HFFc6 (cell line): ENCODE data around the gene FKBP7. TPM values are rescaled to one million over a fixed set of nuclear protein-coding genes. Genes with fewer than 3 reads are reported as not detected.

ENCODE experiments used
- DNase-seq: peaks from one replicate; pipeline ENCODE4 v3.0.0-alpha.2; 2018
- H3K27ac Mint-ChIP-seq: 2 replicates; pipeline ENCODE4 v1.8.0; 2020; ENCODE audit warnings: mild to moderate bottlenecking, mixed read lengths
- H3K27me3 Mint-ChIP-seq: 2 replicates; pipeline ENCODE4 v1.8.0; 2021; ENCODE audit warnings: mild to moderate bottlenecking, moderate library complexity, mixed read lengths; ENCODE audit not compliant: insufficient read depth
- H3K36me3 Mint-ChIP-seq: 2 replicates; pipeline ENCODE4 v1.8.0; 2021; ENCODE audit warnings: low read depth, mixed read lengths
- H3K4me1 Mint-ChIP-seq: 2 replicates; pipeline ENCODE4 v1.8.0; 2020; ENCODE audit warnings: low read depth, mixed read lengths
- H3K4me3 Mint-ChIP-seq: 2 replicates; pipeline ENCODE4 v1.8.0; 2020; ENCODE audit warnings: mild to moderate bottlenecking, moderate library complexity, mixed read lengths
- H3K9me3 Mint-ChIP-seq: 2 replicates; pipeline ENCODE4 v1.8.0; 2020; ENCODE audit warnings: mild to moderate bottlenecking, mixed read lengths
- total RNA-seq, 6 experiments: library from RNA; stranded (reverse); fragmentation: NEBNext Ultra II Directional; extraction: Animal tissue kit (Norgen Biotek cat#: 25700); gene quantifications; 2 replicates in 1 of 6; 3 replicates in 5 of 6; pipeline ENCODE4 v1.2.3, GENCODE V29; 2021
- TF ChIP-seq, protein P1 (sequence below): fragments of 200-600 bp; sonication (generic); IDR thresholded peaks from 2 replicates; pipeline ENCODE4 v1.5.0; 2021; ENCODE audit warnings: antibody characterized with exemption, mild to moderate bottlenecking

Gene FKBP7
- total RNA-seq, 6 experiments from 2014 or later = 36.3 to 51.9 (median 43.7) TPM

DNA sequence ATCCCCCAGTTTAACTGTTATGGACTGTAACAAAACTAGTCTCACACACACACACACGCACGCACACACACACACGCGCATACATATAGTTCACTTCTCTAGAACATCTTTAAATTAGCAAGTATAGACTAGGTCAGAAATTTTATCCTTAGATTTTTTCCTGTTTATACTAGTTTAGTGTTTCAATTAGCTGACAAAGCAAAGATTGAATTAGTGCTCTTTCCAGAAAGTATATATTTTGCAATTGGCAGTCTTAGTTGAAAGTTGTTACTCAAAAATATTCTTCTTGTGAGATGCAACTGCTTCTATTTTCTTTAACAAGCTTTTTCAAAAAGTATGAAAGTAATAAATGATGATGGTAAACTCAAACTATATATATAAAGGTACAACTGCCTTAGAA lies 24.4 kb upstream of the FKBP7 start:
- Mint-ChIP-seq H3K4me1 (peaks cover 5% of the 10 kb centered on the region; the same call in 1 of the 2 replicates), H3K4me3 (no peak overlapping the region), H3K36me3 (peaks cover 12% of the 10 kb centered on the region), H3K27me3 (peaks cover 2% of the 10 kb centered on the region; the same call in 1 of the 2 replicates), H3K9me3 (no peaks in the 10 kb centered on the region), H3K27ac (no peak overlapping the region)
- TF ChIP-seq, protein P1, sequence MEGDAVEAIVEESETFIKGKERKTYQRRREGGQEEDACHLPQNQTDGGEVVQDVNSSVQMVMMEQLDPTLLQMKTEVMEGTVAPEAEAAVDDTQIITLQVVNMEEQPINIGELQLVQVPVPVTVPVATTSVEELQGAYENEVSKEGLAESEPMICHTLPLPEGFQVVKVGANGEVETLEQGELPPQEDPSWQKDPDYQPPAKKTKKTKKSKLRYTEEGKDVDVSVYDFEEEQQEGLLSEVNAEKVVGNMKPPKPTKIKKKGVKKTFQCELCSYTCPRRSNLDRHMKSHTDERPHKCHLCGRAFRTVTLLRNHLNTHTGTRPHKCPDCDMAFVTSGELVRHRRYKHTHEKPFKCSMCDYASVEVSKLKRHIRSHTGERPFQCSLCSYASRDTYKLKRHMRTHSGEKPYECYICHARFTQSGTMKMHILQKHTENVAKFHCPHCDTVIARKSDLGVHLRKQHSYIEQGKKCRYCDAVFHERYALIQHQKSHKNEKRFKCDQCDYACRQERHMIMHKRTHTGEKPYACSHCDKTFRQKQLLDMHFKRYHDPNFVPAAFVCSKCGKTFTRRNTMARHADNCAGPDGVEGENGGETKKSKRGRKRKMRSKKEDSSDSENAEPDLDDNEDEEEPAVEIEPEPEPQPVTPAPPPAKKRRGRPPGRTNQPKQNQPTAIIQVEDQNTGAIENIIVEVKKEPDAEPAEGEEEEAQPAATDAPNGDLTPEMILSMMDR = no peak
- no peak for DNase-seq

DNA sequence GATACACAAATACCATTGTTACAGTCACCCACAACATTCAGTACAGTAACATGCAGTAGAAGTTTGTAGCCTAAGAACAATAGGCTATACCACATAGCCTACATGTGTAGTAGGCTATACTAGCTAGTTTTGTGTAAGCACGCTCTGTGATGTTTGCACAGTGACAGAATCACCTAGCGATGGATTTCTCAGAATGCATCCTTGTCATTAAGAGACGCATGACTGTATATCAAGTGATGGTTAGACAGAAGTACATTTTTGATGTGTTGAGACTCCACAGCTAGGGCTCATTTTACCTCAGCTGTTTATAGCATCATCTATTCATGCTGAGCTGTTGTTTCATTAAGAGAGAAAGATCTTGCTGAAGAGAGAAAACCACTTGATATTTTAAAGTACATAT lies 21.2 kb upstream of the FKBP7 start:
- no peaks in the 10 kb centered on the region for H3K9me3 Mint-ChIP-seq
- TF ChIP-seq, protein P1 = no peak
- H3K36me3 Mint-ChIP-seq = peaks cover 29% of the 10 kb centered on the region
- no peak overlapping the region for H3K27ac Mint-ChIP-seq
- H3K27me3 Mint-ChIP-seq = peaks cover 2% of the 10 kb centered on the region; the same call in 1 of the 2 replicates
- H3K4me1 Mint-ChIP-seq = peaks cover 5% of the 10 kb centered on the region; the same call in 1 of the 2 replicates
- H3K4me3 Mint-ChIP-seq = no peak overlapping the region
- DNase-seq = no peak

GRCh38 chr2:178498137-178498536 lies 19.7 kb upstream of the FKBP7 start:
- no peak overlapping the region for H3K4me3 Mint-ChIP-seq
- H3K27me3 Mint-ChIP-seq = peaks cover 2% of the 10 kb centered on the region; the same call in 1 of the 2 replicates
- TF ChIP-seq, protein P1 = no peak
- no peak for DNase-seq
- H3K27ac Mint-ChIP-seq = no peak overlapping the region
- H3K9me3 Mint-ChIP-seq = no peaks in the 10 kb centered on the region
- H3K4me1 Mint-ChIP-seq = peaks cover 5% of the 10 kb centered on the region; the same call in 1 of the 2 replicates
- peaks cover 38% of the 10 kb centered on the region for H3K36me3 Mint-ChIP-seq

- H3K9me3 Mint-ChIP-seq = no peaks in the 10 kb centered on the region
These were observed 17.6 kb upstream of the FKBP7 start for GRCh38 chr2:178496049-178496448.

DNA sequence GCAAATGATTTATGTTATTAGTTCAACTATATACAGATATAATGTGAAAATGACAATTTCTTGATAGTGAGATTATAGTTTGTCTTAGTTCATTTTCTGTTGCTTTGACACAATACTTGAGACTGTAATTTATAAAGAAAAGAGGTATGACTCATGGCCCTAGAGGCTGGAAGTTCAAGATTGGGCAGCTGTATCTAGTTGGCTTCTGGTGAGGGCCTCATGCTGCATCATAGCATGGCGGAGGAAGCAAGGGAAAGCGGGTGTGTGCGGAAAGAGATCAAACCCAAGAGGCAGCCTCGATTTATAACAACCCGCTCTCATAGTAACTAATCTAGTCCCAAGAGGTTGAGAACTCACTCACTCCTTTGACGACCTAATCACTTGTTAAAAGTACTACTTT lies 13.2 kb upstream of the FKBP7 start:
- Mint-ChIP-seq H3K4me1 (peaks cover 21% of the 10 kb centered on the region), H3K36me3 (peaks cover 55% of the 10 kb centered on the region), H3K4me3 (no peak overlapping the region), H3K27ac (no peak overlapping the region; the same call in 1 of the 2 replicates), H3K9me3 (no peaks in the 10 kb centered on the region), H3K27me3 (no peaks in the 10 kb centered on the region)
- DNase-seq = no peak
- TF ChIP-seq, protein P1 = no peak

More at GRCh38 chr2:178496049-178496448, 17.6 kb upstream of the FKBP7 start:
- TF ChIP-seq, protein P1 = no peak
- H3K27me3 Mint-ChIP-seq = no peaks in the 10 kb centered on the region
- H3K4me3 Mint-ChIP-seq = no peak overlapping the region
- DNase-seq = no peak
- H3K27ac Mint-ChIP-seq = no peak overlapping the region
- peaks cover 46% of the 10 kb centered on the region for H3K36me3 Mint-ChIP-seq
- H3K4me1 Mint-ChIP-seq = peaks cover 10% of the 10 kb centered on the region

GRCh38 chr2:178485356-178485755 lies 7.0 kb upstream of the FKBP7 start:
- Mint-ChIP-seq H3K27ac (no peak overlapping the region), H3K4me1 (peaks cover 55% of the 10 kb centered on the region), H3K27me3 (no peaks in the 10 kb centered on the region), H3K36me3 (peaks cover 34% of the 10 kb centered on the region), H3K9me3 (no peaks in the 10 kb centered on the region), H3K4me3 (no peak overlapping the region)
- TF ChIP-seq, protein P1 = no peak
- no peak for DNase-seq
